ENCODE data around the gene ST14.

ST14 gene

GRCh38 chr11:130159657-130160497 is at the start of gene ST14:
TSS of gene ST14 (plus strand) at chr11:130159782. CDS start at chr11:130159980, 198 bp downstream.
- no peak for DNase-seq

- no peak for DNase-seq
Observed at GRCh38 chr11:130110339-130111108, 49.1 kb upstream of the ST14 start.

- no peak for DNase-seq
Observed at GRCh38 chr11:130112071-130112830, 47.3 kb upstream of the ST14 start.

- no peak for DNase-seq
Observed at GRCh38 chr11:130114281-130114680, 45.3 kb upstream of the ST14 start.

- no peak for DNase-seq
Observed at GRCh38 chr11:130114726-130115125, 44.9 kb upstream of the ST14 start.

- DNase-seq, result no peak
Observed at GRCh38 chr11:130115218-130115617, 44.4 kb upstream of the ST14 start.

GRCh38 chr11:130118165-130118564 is 41.4 kb upstream of the ST14 start:
- no peak for DNase-seq

- DNase-seq, result peak in 1 of 2 donors; percentile 33
Observed at GRCh38 chr11:130118636-130119387, 40.8 kb upstream of the ST14 start.

GRCh38 chr11:130120045-130120444 is 39.5 kb upstream of the ST14 start:
- no peak for DNase-seq

GRCh38 chr11:130121445-130121978 is 38.1 kb upstream of the ST14 start:
- no peak for DNase-seq

GRCh38 chr11:130122141-130122575 is 37.4 kb upstream of the ST14 start:
- no peak for DNase-seq

- no peak for DNase-seq
Observed at GRCh38 chr11:130123414-130124040, 36.1 kb upstream of the ST14 start.

- peak; percentile 4 to 30 for DNase-seq
Observed at GRCh38 chr11:130124096-130124495, 35.5 kb upstream of the ST14 start.

- no peak for DNase-seq
Observed at GRCh38 chr11:130125638-130126037, 33.9 kb upstream of the ST14 start.

GRCh38 chr11:130126516-130126915 is 33.1 kb upstream of the ST14 start:
- DNase-seq, result no peak

- no peak for DNase-seq
Observed at GRCh38 chr11:130127509-130127908, 32.1 kb upstream of the ST14 start.

GRCh38 chr11:130128626-130129025 is 31.0 kb upstream of the ST14 start:
- DNase-seq, result no peak

- DNase-seq, result no peak
Observed at GRCh38 chr11:130129922-130130321, 29.7 kb upstream of the ST14 start.

- peak in 1 of 2 donors; percentile 58 for DNase-seq
Observed at GRCh38 chr11:130131961-130132850, 27.4 kb upstream of the ST14 start.

- DNase-seq, result no peak
Observed at GRCh38 chr11:130133716-130134115, 25.9 kb upstream of the ST14 start.

- DNase-seq, result no peak
Observed at GRCh38 chr11:130136107-130136506, 23.5 kb upstream of the ST14 start.
